ENCODE data around the gene NPIPA2.
"Not testable (repeated sequence)": the region's sequence is repeated elsewhere in the genome, so short reads cannot be mapped to it uniquely, and the experiment has no call there.

NPIPA2 gene

GRCh38 chr16:14742273-14743128 is at the start of gene NPIPA2:
TSS of gene NPIPA2 (plus strand) at chr16:14742533. CDS start at chr16:14748066, 5,533 bp downstream.
- DNase-seq: not testable (repeated sequence)

DNA sequence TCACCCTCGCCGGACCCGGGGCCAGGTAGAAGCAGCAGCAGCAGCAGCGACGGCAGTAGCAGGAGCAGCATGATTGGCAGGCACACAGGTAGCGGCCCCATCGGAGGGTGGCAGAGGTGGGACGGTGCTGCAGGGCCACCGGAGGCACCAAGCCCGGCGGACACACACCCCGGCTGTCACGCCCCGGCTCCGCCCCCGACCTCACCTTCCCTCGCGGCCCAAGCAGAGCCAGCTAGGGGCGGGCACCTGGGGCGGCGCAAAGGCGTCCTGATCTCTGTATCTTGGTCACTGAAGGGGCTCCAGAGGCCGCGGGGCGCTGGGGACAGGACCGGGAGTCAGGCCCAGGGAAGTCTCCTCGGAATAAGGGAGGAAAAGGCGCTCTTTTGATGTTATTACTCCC is 48.2 kb upstream of the NPIPA2 start, which contains the start of gene PLA2G10:
Gene PLA2G10 (minus strand): TSS at position 180 of the 400 bp plus-strand sequence. CDS start 79 bp downstream, at position 101.
- DNase-seq: not testable (repeated sequence)

GRCh38 chr16:14701859-14702258 is 40.5 kb upstream of the NPIPA2 start:
- not testable (repeated sequence) for DNase-seq

DNA sequence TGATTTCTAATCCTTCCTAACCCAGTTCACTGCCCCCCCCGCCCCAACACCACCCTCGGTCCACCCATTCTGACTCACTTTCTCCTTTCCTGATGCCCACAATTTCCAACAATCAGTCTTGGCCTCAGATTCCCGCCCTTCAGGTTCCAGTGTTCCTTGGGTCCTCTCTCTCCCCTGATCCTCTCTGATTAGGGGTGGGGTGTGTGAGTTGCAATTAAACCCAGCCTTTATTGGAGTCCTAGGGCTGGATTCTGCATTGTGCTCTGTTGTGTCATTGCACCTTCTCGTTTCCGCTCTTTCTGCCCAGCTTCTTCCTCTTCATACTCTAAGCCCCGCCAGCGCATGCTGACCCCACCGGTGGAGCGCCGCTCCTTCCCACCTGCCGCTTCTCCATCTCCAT is 39.7 kb upstream of the NPIPA2 start:
- DNase-seq: not testable (repeated sequence)

GRCh38 chr16:14703156-14704011 is 38.9 kb upstream of the NPIPA2 start, which contains the start of gene NPIPA3:
TSS of gene NPIPA3 (plus strand) at chr16:14703411. CDS start at chr16:14708944, 5,533 bp downstream.
- not testable (repeated sequence) for DNase-seq

GRCh38 chr16:14733233-14733632 is 9.1 kb upstream of the NPIPA2 start:
- DNase-seq: not testable (repeated sequence)

DNA sequence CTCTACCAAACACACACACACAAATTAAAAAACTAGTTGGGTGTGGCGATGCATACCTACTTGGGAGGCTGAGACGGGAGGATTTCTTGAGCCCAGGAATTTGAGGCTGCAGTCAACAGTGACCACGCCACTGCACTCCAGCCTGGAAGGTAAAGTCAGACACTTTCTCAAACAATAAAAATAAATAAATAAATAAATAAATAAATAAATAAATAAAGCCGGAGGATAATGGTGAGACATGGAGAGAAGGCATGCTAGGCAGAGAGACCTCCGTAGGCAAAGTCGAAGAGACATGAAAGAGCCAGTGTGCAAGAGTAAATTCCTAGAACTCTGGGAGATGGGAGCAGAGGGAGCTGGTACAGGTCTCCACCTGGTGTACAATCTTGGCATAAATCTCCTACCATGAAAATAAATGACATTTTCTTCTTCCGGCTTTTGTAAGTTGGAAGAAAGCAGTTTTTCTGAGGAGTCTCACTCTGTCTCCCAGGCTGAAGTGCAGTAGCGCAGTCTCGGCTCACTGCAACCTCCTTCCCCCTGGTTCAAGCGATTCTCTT is 1.4 kb upstream of the NPIPA2 start:
- DNase-seq: not testable (repeated sequence)

DNA sequence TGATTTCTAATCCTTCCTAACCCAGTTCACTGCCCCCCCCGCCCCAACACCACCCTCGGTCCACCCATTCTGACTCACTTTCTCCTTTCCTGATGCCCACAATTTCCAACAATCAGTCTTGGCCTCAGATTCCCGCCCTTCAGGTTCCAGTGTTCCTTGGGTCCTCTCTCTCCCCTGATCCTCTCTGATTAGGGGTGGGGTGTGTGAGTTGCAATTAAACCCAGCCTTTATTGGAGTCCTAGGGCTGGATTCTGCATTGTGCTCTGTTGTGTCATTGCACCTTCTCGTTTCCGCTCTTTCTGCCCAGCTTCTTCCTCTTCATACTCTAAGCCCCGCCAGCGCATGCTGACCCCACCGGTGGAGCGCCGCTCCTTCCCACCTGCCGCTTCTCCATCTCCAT is 539 bp upstream of the NPIPA2 start:
- DNase-seq: not testable (repeated sequence)

DNA sequence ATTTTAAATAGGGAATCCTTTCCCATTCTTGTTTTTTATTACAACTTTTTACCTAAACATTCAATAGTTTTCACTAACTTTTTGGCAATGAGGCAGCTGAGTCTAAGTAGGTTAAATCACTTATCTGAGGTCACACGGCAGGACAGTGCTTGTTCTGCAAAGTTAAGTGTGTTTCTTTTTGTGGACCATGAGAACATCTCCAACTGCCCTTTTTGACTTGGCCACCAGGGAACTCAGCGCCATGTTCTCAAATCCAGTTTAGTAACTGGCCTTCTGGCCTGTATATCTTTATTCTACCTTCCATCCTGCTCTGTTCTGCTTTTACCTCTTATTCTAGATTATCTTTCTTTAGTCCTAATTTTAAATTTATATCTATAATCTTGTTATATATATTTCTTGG is 31.3 kb downstream of the NPIPA2 start:
- not testable (repeated sequence) for DNase-seq

- not testable (repeated sequence) for DNase-seq
These were observed 33.3 kb downstream of the NPIPA2 start for GRCh38 chr16:14775624-14776023.

GRCh38 chr16:14776763-14777162 is 34.4 kb downstream of the NPIPA2 start:
- not testable (repeated sequence) for DNase-seq

DNA sequence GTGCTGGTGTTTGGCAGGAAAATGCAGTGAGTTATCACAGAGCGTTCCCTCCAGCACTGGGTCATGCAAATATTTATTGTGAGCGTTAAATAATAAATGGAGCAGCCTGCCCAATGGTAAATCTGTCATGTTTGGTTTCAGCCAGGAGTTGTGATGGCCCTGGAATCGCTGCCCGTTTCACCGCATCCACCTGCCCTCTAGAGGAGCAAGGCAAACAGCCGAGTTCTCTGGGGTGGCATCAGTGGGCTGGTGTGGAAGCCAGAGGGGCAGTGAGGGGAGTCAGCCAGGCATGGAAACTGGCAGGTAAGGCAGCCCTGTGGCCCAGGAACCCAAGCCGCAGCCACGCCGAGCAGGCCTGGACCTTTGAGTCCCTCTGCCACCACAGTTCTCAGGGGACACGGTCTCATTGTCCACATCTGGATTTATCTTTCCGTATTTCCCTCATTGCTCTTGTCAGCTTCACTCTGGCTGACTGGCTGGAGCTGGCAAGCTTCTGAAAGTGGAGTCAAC is 37.1 kb downstream of the NPIPA2 start:
- DNase-seq: not testable (repeated sequence)

DNA sequence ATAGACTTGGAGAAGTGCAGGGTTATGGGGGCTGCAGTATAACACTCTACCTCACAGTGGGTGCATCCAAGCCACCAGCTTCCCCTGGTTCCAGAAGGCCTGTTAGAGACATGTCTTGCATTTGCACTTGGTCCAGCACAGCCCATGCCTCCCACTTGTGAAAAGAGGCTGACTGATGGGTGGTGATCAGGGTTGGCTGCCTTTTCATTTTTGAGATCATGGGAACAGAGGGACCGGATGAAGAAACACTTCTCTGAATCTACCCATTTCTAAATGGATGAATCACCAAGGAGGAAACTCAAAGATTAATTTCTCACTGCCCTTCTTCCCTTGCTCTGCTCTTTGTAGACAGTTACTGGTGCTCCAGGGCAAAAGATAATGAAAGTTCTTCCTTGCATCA is 43.8 kb downstream of the NPIPA2 start:
- not testable (repeated sequence) for DNase-seq

DNA sequence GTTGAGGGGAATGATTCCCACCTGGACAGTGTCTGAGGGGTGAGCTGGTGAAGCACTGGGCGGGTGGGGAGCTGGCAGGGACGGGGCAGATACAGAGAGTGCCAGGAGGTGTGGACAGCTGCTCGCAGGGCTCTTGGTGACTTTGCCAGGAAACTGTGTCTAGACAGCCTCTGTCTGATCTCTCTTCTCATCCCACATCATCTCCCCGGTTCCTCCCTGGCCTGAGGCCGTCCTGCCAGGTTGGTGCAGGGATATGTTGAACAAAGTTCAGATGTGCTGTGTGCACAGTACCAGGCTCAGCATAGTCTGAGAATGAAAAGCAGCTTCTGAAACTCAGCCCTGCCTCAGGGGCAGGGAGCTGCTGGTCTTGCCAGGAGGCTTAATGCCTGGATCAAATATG is 47.2 kb downstream of the NPIPA2 start:
- DNase-seq: not testable (repeated sequence)

DNA sequence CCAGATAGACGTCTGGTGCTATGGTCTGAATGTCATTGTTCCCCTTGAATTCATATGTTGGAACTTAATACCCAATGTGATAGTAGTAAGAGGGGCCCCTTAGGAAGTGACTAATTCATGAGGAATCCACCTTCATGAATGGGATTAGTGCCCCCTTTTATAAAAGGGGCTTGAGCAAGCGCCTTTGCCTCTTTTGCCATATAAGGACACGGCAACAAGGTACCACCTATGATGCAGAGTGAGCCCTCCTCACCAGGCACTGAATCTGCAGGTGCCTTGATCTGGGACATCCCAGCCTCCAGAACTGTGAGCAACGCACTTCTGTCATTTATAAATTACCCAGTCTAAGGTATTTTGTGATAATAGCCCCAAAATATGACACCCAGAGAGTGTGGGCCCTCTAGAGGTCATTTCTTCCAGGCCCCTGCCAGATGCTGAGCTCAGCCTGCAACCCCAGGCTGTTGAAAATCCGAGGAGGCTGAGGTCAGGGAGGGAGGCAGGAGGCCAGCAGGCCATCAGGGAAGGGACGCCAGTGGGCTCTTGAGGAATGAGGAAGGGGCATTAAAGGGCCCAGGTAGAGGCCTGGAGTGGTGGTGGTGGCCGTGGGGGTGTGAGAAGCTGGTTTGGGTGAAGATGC is 48.1 kb downstream of the NPIPA2 start:
- DNase-seq: not testable (repeated sequence)

- DNase-seq: not testable (repeated sequence)
These were observed 50.6 kb downstream of the NPIPA2 start for GRCh38 chr16:14792914-14793313.

DNA sequence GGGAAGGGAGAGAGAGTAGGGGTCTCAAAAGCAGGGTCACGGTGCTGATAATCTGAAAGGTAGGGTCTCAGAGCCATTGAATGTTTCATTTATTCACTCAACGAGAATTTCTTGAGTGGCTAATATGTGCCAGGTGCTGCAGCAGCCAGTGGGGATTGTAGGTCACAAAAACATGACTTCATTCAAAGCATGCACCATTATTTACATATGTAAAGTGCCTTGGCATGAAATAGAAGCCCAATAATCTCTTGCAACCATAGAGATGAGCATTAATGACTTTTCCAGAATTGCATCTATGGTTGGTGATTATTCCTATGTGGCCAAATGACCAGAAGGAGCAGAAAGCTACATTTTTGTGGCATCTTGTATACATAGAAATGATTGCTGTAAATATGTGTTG is 55.2 kb downstream of the NPIPA2 start:
- not testable (repeated sequence) for DNase-seq

- not testable (repeated sequence) for DNase-seq
These were observed 61.2 kb downstream of the NPIPA2 start for GRCh38 chr16:14803577-14803976.

DNA sequence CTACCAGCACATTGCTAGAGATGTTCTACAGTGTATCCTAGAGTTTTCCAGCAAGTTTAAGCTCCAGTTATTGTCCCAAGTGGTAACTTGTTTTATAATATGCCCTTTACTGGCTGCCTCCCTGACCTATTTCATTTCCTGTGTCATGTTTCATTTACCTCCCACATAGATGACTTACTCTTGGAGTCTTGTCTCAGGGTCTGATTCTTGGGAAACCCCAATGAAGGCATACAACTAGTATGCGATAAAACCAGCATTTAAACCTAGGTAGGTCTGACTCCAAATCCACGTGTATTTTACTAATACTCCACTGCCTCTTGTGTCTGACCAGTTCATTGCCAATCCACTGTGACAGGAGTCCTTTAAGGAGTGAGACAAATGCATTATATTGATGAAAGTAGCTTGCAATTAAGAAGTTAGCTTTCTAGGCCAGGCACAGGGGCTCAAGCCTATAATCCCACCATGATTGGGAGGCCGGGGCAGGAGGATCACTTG is 64.9 kb downstream of the NPIPA2 start:
- DNase-seq: not testable (repeated sequence)

- not testable (repeated sequence) for DNase-seq
These were observed 71.6 kb downstream of the NPIPA2 start for GRCh38 chr16:14813890-14814289.

All from activated CD4-positive, alpha-beta T cell treated with anti-CD3 and anti-CD28 coated beads for 4 hours (primary cell).